GM18526 (cell line): ENCODE results near the gene AURKAIP1.

Experiments used
- POLR2A ChIP-seq: IDR thresholded peaks from 3 replicates; pipeline ENCODE4 v1.6.1; 2011; ENCODE audit not compliant: insufficient read length; ENCODE audit errors: extremely low read depth

Gene AURKAIP1

DNA sequence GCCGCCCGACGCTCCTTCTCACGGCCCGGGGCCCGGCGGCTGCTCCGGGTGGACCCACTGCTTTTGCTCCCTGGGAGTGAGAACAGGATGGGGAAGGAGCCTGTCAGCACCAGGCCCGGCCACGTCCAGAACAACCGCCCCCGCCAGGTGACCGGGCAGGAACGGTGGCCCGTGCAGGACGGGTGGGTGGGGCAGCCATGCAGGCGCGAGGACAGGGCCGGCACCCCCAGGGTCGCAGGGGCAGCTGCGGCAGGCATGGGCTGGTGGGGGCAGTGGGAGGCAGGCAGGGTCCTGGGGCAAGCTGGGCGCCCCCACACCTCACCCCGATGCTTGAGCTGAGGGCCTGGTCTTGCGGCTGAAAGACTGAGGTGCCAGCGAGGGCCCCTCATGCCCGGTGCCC is 38.6 kb downstream of the AURKAIP1 start:
- no peak for TF ChIP-seq POLR2A

DNA sequence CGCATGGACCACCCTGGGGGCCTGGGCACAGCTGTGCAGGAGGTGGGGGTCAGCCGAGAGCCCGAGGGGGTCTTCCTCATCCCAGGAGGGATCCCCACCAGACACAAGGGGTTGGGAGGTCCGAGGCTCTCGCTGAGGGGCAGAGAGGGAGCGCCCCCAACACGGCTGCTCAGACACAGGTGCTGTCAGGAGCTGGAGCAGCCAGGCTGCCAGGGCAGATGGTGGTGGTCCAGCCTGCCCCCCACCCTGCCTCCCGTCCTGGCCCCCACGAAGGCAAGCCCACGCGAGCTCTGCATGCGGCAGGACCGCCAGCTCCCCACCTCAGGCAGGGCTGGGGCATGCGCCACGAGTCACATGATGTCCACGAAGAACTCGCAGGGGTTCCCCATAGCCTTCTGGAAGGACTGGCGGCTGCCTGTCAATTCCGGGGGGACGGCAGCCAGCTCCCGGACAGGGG is 39.2 kb downstream of the AURKAIP1 start:
- TF ChIP-seq POLR2A, result no peak

DNA sequence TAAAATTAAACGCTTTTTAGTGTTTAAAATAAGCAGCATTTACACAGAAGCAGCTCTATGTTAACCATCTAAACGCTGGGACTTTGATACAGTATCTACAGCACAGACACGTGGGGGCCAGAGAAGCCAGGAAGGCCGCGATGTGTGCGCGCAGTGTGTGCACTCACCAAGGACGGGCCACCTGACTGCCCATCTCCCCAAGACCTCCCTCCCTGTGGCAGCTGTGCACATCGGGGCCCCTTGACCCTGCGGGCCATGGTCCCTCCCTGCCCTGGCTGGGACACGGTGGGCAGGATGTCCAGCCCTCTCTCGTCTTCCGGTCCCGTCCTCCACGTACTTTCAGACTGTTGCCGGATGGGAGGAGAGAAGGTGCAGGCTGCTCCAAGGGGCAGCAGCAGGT is 39.7 kb downstream of the AURKAIP1 start:
- no peak for TF ChIP-seq POLR2A

- no peak for TF ChIP-seq POLR2A
Observed at GRCh38 chr1:1334835-1335234, 40.2 kb downstream of the AURKAIP1 start.

DNA sequence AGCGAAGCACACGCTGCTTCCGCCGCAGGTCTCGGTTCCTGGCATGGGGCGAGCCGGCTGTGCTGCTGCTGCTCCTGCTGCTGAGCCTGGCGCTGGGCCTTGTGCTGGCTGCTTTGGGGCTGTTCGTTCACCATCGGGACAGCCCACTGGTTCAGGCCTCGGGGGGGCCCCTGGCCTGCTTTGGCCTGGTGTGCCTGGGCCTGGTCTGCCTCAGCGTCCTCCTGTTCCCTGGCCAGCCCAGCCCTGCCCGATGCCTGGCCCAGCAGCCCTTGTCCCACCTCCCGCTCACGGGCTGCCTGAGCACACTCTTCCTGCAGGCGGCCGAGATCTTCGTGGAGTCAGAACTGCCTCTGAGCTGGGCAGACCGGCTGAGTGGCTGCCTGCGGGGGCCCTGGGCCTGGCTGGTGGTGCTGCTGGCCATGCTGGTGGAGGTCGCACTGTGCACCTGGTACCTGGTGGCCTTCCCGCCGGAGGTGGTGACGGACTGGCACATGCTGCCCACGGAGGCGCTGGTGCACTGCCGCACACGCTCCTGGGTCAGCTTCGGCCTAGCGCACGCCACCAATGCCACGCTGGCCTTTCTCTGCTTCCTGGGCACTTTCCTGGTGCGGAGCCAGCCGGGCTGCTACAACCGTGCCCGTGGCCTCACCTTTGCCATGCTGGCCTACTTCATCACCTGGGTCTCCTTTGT is 41.3 kb downstream of the AURKAIP1 start:
- TF ChIP-seq POLR2A, result no peak

DNA sequence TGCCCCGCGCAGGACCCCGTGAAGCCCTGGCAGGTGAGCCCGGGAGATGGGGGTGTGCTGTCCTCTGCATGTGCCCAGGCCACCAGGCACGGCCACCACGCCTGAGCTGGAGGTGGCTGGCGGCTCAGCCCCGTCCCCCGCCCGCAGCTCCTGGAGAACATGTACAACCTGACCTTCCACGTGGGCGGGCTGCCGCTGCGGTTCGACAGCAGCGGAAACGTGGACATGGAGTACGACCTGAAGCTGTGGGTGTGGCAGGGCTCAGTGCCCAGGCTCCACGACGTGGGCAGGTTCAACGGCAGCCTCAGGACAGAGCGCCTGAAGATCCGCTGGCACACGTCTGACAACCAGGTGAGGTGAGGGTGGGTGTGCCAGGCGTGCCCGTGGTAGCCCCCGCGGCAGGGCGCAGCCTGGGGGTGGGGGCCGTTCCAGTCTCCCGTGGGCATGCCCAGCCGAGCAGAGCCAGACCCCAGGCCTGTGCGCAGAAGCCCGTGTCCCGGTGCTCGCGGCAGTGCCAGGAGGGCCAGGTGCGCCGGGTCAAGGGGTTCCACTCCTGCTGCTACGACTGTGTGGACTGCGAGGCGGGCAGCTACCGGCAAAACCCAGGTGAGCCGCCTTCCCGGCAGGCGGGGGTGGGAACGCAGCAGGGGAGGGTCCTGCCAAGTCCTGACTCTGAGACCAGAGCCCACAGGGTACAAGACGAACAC is 42.1 kb downstream of the AURKAIP1 start:
- TF ChIP-seq POLR2A, result no peak

DNA sequence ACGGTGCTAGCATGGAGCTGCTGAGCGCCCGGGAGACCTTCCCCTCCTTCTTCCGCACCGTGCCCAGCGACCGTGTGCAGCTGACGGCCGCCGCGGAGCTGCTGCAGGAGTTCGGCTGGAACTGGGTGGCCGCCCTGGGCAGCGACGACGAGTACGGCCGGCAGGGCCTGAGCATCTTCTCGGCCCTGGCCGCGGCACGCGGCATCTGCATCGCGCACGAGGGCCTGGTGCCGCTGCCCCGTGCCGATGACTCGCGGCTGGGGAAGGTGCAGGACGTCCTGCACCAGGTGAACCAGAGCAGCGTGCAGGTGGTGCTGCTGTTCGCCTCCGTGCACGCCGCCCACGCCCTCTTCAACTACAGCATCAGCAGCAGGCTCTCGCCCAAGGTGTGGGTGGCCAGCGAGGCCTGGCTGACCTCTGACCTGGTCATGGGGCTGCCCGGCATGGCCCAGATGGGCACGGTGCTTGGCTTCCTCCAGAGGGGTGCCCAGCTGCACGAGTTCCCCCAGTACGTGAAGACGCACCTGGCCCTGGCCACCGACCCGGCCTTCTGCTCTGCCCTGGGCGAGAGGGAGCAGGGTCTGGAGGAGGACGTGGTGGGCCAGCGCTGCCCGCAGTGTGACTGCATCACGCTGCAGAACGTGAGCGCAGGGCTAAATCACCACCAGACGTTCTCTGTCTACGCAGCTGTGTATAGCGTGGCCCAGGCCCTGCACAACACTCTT is 42.8 kb downstream of the AURKAIP1 start:
- no peak for TF ChIP-seq POLR2A

GRCh38 chr1:1331068-1331965 is 43.7 kb downstream of the AURKAIP1 start, which contains the start of gene TAS1R3:
Gene TAS1R3 (plus strand): TSS chr1:1331280. CDS start chr1:1331346, 66 bp downstream.
- no peak for TF ChIP-seq POLR2A

- TF ChIP-seq POLR2A, result no peak
Observed at GRCh38 chr1:1330366-1331067, 44.5 kb downstream of the AURKAIP1 start.

DNA sequence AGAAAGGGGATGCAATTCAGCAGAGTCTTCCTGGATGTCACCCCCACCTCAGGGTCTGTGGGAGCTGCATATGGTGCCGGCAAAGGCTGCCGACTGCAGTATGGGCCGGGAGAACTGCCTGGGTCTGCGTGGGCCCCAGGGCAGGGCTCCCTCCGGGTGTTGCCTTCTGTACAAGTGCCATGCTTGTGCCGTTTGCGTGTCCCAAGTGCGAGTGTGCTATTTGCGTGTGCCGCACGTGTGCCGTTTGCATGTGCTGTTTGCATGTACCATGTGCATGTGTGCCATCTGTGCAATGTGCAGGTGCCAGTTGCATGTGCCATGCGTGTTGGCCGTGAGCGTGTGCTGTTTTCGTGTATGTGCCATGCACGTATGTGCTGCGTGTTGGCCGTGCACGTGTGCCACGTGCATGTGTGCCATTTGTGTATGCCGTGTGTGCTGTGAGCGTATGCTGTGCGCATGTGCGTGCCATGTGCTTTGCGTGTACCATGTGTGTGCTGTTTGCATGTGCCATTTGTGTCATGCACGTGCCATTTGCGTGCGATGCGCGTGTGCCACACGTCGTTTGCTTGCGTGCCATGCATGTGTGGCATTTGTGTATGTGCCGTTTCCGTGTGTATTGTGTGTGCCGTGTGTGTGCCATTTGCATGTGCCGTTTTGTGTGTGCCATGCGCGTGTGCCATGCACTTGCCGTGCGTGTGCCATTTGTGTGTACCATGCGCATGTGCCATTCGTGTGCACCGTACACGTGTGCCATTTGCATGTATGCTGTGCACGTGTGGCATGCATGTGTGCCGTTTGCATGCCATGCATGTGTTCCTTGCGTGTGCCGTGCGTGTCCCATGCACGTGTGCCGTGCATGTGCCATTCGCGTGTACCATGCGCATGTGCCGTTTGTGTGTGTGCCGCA is 45.5 kb downstream of the AURKAIP1 start:
- no peak for TF ChIP-seq POLR2A

DNA sequence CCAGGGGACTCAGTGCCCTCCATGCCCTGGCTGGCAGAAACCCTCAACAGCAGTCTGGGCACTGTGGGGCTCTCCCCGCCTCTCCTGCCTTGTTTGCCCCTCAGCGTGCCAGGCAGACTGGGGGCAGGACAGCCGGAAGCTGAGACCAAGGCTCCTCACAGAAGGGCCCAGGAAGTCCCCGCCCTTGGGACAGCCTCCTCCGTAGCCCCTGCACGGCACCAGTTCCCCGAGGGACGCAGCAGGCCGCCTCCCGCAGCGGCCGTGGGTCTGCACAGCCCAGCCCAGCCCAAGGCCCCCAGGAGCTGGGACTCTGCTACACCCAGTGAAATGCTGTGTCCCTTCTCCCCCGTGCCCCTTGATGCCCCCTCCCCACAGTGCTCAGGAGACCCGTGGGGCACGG is 46.8 kb downstream of the AURKAIP1 start:
- TF ChIP-seq POLR2A, result no peak

DNA sequence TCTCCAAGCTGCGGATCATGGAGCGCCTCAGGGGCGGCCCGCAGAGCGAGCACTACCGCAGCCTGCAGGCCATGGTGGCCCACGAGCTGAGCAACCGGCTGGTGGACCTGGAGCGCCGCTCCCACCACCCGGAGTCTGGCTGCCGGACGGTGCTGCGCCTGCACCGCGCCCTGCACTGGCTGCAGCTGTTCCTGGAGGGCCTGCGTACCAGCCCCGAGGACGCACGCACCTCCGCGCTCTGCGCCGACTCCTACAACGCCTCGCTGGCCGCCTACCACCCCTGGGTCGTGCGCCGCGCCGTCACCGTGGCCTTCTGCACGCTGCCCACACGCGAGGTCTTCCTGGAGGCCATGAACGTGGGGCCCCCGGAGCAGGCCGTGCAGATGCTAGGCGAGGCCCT is 47.7 kb downstream of the AURKAIP1 start:
- no peak for TF ChIP-seq POLR2A

DNA sequence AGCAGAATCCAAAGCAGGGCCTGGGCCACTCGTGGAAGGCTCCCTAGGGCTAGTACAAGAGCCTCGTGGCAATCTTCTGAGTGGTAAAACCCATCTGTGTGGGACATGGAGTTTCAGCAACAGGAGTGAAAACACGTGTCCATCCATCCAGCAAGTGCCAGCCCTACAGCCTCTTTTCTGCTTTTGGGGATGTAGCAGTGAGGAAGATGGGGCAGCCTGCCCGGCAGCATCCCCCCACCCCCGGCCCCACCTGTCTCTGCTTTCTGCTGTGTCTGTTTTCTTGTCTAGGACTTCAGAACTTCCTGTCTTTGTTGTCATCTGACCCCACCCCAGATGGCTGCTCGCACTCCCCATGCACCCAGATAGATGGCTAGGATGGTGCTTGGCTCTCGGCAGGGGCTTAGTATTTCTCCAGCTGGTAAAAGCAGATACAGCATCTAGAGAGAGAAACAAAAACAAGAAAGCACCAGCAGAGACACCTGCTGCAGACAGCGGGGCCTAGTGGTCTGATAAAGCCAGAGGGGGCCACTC is 48.9 kb downstream of the AURKAIP1 start:
- TF ChIP-seq POLR2A, result no peak
